GM23338 (cell line): Measurements from ENCODE around the gene SLC22A4.

Experiments
- CREB1 ChIP-seq: fragments of 250-450 bp; sonication (Bioruptor Pico); IDR thresholded peaks from 2 replicates; pipeline ENCODE4 v1.5.0; 2020; ENCODE audit warnings: low read depth, mild to moderate bottlenecking, moderate library complexity
- CTCF ChIP-seq, 2 experiments: fragments of 200-600 bp in 1 of 2; sonication (generic) in 1 of 2; conservative IDR thresholded peaks; 2 replicates each; pipeline versions ENCODE4 v1.5.1 to v1.6.1; 2016 to 2017; ENCODE audit warnings: antibody characterized with exemption in 2 of 2, low read depth in 2 of 2, mild to moderate bottlenecking in 2 of 2, moderate library complexity in 1 of 2
- EZH2 ChIP-seq: fragments of 200-600 bp; sonication (generic); IDR thresholded peaks from one replicate; pipeline ENCODE4 v1.8.0; 2017; ENCODE audit warnings: antibody characterized with exemption, mild to moderate bottlenecking, low read depth; ENCODE audit not compliant: unreplicated experiment
- EZH2phosphoT487 ChIP-seq: fragments of 200-600 bp; sonication (generic); IDR thresholded peaks from one replicate; pipeline ENCODE4 v1.8.1; 2018; ENCODE audit warnings: antibody characterized with exemption; ENCODE audit not compliant: unreplicated experiment
- NANOG ChIP-seq: IDR thresholded peaks from 2 replicates; pipeline ENCODE4 v1.6.1; 2016; ENCODE audit warnings: antibody characterized with exemption, borderline replicate concordance
- POLR2AphosphoS5 ChIP-seq: IDR thresholded peaks from 2 replicates; pipeline ENCODE4 v1.6.1; 2016; ENCODE audit warnings: antibody characterized with exemption, low read depth
- REST ChIP-seq: IDR thresholded peaks from one replicate; pipeline ENCODE4 v1.6.1; 2018; ENCODE audit warnings: antibody characterized with exemption; ENCODE audit not compliant: unreplicated experiment
- ZNF114 ChIP-seq: fragments of 250-450 bp; sonication (Bioruptor Pico); IDR thresholded peaks from 2 replicates; pipeline ENCODE4 v1.5.0; 2020; ENCODE audit warnings: mild to moderate bottlenecking, moderate library complexity
- ZNF331 ChIP-seq: fragments of 250-450 bp; sonication (Bioruptor Pico); IDR thresholded peaks from 2 replicates; pipeline ENCODE4 v1.5.0; 2020; ENCODE audit warnings: low read depth, mild to moderate bottlenecking, moderate library complexity

GRCh38 chr5:132375957-132376356 lies 81.8 kb downstream of the SLC22A4 start:
- TF ChIP-seq EZH2 (no peak), CTCF (conservative IDR thresholded peaks at IDR 0.05; ENCODE audit: low read depth in 2 of 2) (no peak), POLR2AphosphoS5 (no peak), ZNF331 (CRISPR knock-in tag) (no peak), EZH2phosphoT487 (no peak), REST (no peak), CREB1 (CRISPR knock-in tag) (no peak), ZNF114 (CRISPR knock-in tag) (no peak), NANOG (no peak)
